ENCODE data around the gene METTL2B. TPM values are rescaled to one million over a fixed set of nuclear protein-coding genes. Genes with fewer than 3 reads are reported as not detected.
"Not testable (repeated sequence)": the region's sequence is repeated elsewhere in the genome, so short reads cannot be mapped to it uniquely, and the experiment has no call there.

METTL2B gene
- total RNA-seq, 1 donor from 2014 or later: 34.2 TPM

GRCh38 chr7:128458956-128459355 lies 17.6 kb upstream of the METTL2B start:
- H3K36me3 ChIP-seq (ENCODE audit: control insufficient read depth, insufficient read depth, low read length): peaks cover 1% of the 10 kb centered on the region
- TF ChIP-seq CTCF (IDR thresholded peaks at IDR 0.05; ENCODE audit: insufficient read depth, low read length, severe bottlenecking): no peak
- no peaks in the 10 kb centered on the region for H3K27me3 ChIP-seq (ENCODE audit: control insufficient read depth, insufficient read depth, low read length)
- no peak for DNase-seq (ENCODE audit: low read depth)
- H3K4me3 ChIP-seq (ENCODE audit: low read depth, low read length): no peak overlapping the region
- no peak for FAIRE-seq

- Histone ChIP-seq H3K27me3 (ENCODE audit: control insufficient read depth, insufficient read depth, low read length) (no peaks in the 10 kb centered on the region), H3K36me3 (ENCODE audit: control insufficient read depth, insufficient read depth, low read length) (peaks cover 1% of the 10 kb centered on the region), H3K4me3 (ENCODE audit: low read depth, low read length) (no peak overlapping the region)
- no peak for FAIRE-seq
- peak; percentile 70 for TF ChIP-seq CTCF (IDR thresholded peaks at IDR 0.05; ENCODE audit: insufficient read depth, low read length, severe bottlenecking)
- peak; percentile 68 for DNase-seq (ENCODE audit: low read depth)
These were observed 17.1 kb upstream of the METTL2B start for GRCh38 chr7:128459394-128459878.

- DNase-seq (ENCODE audit: low read depth) (no peak), FAIRE-seq (no peak)
- no peak for TF ChIP-seq CTCF (IDR thresholded peaks at IDR 0.05; ENCODE audit: insufficient read depth, low read length, severe bottlenecking)
- H3K36me3 ChIP-seq (ENCODE audit: control insufficient read depth, insufficient read depth, low read length): no peaks in the 10 kb centered on the region
- H3K27me3 ChIP-seq (ENCODE audit: control insufficient read depth, insufficient read depth, low read length): no peaks in the 10 kb centered on the region
- no peak overlapping the region for H3K4me3 ChIP-seq (ENCODE audit: low read depth, low read length)
These were observed 14.1 kb upstream of the METTL2B start for GRCh38 chr7:128462460-128462859.

- DNase-seq (ENCODE audit: low read depth); H3K36me3 ChIP-seq (ENCODE audit: control insufficient read depth, insufficient read depth, low read length); H3K27me3 ChIP-seq (ENCODE audit: control insufficient read depth, insufficient read depth, low read length); FAIRE-seq; H3K4me3 ChIP-seq (ENCODE audit: low read depth, low read length): not testable (repeated sequence)
These were observed 13.2 kb upstream of the METTL2B start for GRCh38 chr7:128463345-128463744.

- FAIRE-seq; H3K27me3 ChIP-seq (ENCODE audit: control insufficient read depth, insufficient read depth, low read length); H3K4me3 ChIP-seq (ENCODE audit: low read depth, low read length); DNase-seq (ENCODE audit: low read depth); H3K36me3 ChIP-seq (ENCODE audit: control insufficient read depth, insufficient read depth, low read length): not testable (repeated sequence)
These were observed 12.6 kb upstream of the METTL2B start for GRCh38 chr7:128463933-128464332.

- H3K36me3 ChIP-seq (ENCODE audit: control insufficient read depth, insufficient read depth, low read length); H3K27me3 ChIP-seq (ENCODE audit: control insufficient read depth, insufficient read depth, low read length); H3K4me3 ChIP-seq (ENCODE audit: low read depth, low read length); DNase-seq (ENCODE audit: low read depth); FAIRE-seq: not testable (repeated sequence)
These were observed 9.7 kb upstream of the METTL2B start for GRCh38 chr7:128466871-128467270.

GRCh38 chr7:128477336-128477690 lies 765 bp downstream of the METTL2B start:
- peak overlapping the region; percentile 77 for H3K4me3 ChIP-seq (ENCODE audit: low read depth, low read length)
- not testable (repeated sequence) for H3K36me3 ChIP-seq (ENCODE audit: control insufficient read depth, insufficient read depth, low read length); DNase-seq (ENCODE audit: low read depth); H3K27me3 ChIP-seq (ENCODE audit: control insufficient read depth, insufficient read depth, low read length); FAIRE-seq

- FAIRE-seq; DNase-seq (ENCODE audit: low read depth): not testable (repeated sequence)
These were observed 2.5 kb downstream of the METTL2B start for GRCh38 chr7:128479082-128479481.

GRCh38 chr7:128488134-128488533 lies 11.6 kb downstream of the METTL2B start:
- not testable (repeated sequence) for H3K4me3 ChIP-seq (ENCODE audit: low read depth, low read length); H3K36me3 ChIP-seq (ENCODE audit: control insufficient read depth, insufficient read depth, low read length); DNase-seq (ENCODE audit: low read depth); FAIRE-seq; H3K27me3 ChIP-seq (ENCODE audit: control insufficient read depth, insufficient read depth, low read length)

More at GRCh38 chr7:128479082-128479481, 2.5 kb downstream of the METTL2B start:
- not testable (repeated sequence) for H3K27me3 ChIP-seq (ENCODE audit: control insufficient read depth, insufficient read depth, low read length); H3K4me3 ChIP-seq (ENCODE audit: low read depth, low read length); H3K36me3 ChIP-seq (ENCODE audit: control insufficient read depth, insufficient read depth, low read length)
